Subcutaneous adipose tissue (tissue), 4 donors: ENCODE measurements around the gene TNFRSF8. TPM values are rescaled to one million over a fixed set of nuclear protein-coding genes. Genes with fewer than 3 reads are reported as not detected.

Experiments
- total RNA-seq, 4 donors: library from RNA; depleted of rRNA; stranded (reverse); fragments of >200 nt; gene quantifications; one replicate each; pipeline ENCODE4 v1.1.0, GENCODE V29; 2016
- TF ChIP-seq, protein P1 (sequence below): fragments of 450-650 bp; IDR thresholded peaks from one replicate; pipeline ENCODE4 v1.5.1; 2016; ENCODE audit warnings: low read depth, mild to moderate bottlenecking, control low read depth, antibody characterized with exemption, moderate library complexity

Gene TNFRSF8
- total RNA-seq, 4 donors from 2014 or later, result 1.5 to 7.2 (median 2.9) TPM

GRCh38 chr1:12128120-12128519 is 65.0 kb downstream of the TNFRSF8 start:
- TF ChIP-seq, protein P1, sequence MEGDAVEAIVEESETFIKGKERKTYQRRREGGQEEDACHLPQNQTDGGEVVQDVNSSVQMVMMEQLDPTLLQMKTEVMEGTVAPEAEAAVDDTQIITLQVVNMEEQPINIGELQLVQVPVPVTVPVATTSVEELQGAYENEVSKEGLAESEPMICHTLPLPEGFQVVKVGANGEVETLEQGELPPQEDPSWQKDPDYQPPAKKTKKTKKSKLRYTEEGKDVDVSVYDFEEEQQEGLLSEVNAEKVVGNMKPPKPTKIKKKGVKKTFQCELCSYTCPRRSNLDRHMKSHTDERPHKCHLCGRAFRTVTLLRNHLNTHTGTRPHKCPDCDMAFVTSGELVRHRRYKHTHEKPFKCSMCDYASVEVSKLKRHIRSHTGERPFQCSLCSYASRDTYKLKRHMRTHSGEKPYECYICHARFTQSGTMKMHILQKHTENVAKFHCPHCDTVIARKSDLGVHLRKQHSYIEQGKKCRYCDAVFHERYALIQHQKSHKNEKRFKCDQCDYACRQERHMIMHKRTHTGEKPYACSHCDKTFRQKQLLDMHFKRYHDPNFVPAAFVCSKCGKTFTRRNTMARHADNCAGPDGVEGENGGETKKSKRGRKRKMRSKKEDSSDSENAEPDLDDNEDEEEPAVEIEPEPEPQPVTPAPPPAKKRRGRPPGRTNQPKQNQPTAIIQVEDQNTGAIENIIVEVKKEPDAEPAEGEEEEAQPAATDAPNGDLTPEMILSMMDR, result no peak

GRCh38 chr1:12129624-12130023 is 66.5 kb downstream of the TNFRSF8 start:
- TF ChIP-seq, protein P1, result no peak

DNA sequence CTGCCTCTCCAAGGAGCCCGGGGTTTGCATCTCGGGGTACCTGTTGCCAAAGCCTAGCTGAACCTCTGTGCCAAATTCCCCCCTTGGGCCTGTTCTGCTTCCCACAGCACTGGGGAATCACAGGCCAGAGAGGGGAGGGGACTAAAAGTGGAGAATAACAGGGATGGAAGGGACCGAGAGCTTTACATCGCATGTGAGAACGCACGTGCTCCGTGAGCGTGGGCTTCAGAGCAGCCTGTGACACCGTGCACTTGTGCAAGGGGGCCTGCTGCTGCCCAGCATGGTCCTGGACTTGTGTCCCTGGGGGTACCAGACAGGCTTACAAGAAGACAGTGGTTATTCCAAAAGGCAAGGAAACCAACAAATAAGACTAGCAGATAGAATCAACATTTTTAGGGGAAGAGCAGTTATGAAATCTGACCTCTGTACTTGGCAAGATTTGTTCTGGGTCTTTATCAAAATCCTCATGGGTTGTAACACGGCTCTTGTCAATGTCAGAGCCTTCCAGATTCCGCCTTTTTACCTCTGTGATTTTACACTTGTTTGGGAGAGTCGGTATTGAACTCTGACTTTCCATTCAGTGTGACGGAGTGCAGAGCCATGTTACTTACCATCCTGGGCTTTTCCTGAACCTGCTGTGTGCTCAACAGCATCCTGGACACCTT is 67.5 kb downstream of the TNFRSF8 start:
- TF ChIP-seq, protein P1, result no peak

GRCh38 chr1:12132078-12132477 is 69.0 kb downstream of the TNFRSF8 start:
- TF ChIP-seq, protein P1, result no peak

GRCh38 chr1:12134716-12135115 is 71.6 kb downstream of the TNFRSF8 start:
- TF ChIP-seq, protein P1, result no peak

GRCh38 chr1:12135612-12136011 is 72.5 kb downstream of the TNFRSF8 start:
- TF ChIP-seq, protein P1, result no peak

GRCh38 chr1:12136916-12137610 is 74.0 kb downstream of the TNFRSF8 start:
- TF ChIP-seq, protein P1, result no peak
